GM06990 (cell line): ENCODE results near the gene TMEM229B.

Experiments used
- DNase-seq: peaks from one replicate; pipeline ENCODE4 v3.0.0-alpha.2; 2011; ENCODE audit not compliant: insufficient read length; ENCODE audit errors: extremely low read depth
- H3K27me3 ChIP-seq: replicated peaks from 2 replicates; pipeline ENCODE4 v1.6.0; 2011; ENCODE audit warnings: low read length; ENCODE audit not compliant: control insufficient read depth, insufficient read depth
- H3K36me3 ChIP-seq: 2 replicates; pipeline ENCODE4 v1.5.1; 2011; ENCODE audit warnings: low read length; ENCODE audit not compliant: control insufficient read depth, insufficient read depth
- H3K4me3 ChIP-seq: replicated peaks from 2 replicates; pipeline ENCODE4 v1.5.1; 2011; ENCODE audit warnings: low read depth, mild to moderate bottlenecking, control low read depth, low read length
- TF ChIP-seq, protein P1 (sequence below): IDR thresholded peaks from 2 replicates; pipeline ENCODE4 v1.5.1; 2011; ENCODE audit warnings: low read length, control low read depth, mild to moderate bottlenecking, inconsistent platforms; ENCODE audit not compliant: insufficient read depth, poor library complexity, severe bottlenecking

Gene TMEM229B

DNA sequence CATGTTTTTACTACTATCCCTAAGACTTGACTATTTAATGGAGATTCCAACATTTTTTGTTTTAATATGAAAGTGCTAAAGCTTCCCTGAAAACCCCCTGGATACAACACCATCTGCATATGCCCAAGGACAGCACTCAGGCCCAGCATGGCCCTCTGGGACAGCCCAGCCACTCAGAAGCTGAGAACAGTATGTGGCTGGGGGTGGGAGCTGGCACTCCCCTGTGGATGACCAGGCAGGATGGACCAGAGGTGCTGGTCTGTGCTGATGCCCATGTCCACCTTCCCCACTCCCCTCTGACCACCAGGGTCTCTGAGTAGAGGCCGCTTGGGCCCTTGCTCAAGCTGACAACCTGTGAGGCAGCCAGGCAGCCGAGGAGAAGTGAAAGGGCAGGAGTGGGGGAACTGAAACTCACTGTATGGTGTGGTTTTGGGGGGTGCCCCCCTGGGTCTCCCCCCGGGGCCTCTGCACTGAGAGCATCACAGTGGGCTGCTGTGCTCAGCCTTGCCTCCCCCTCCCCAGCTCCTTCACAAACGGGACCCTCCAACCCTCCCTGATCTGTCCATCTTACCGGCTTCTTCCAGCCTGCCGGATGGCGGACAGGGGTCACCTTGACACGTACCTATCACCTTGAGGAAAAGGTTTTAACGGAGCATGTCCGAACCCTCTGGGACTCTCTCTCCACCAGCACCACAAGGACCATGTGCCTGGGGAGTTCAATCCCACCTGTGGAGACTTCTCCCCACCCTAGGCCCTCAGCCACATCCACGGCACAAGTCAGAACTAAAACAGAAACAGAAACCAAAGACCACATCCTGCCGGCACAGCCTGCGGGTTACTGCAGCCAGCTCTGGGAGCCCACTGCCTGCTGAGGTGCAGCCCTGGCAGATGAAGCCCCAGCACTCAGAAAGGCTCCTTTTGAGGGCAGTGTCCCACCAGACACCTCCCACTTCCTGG, at the start of gene TMEM229B:
TSS of gene TMEM229B (minus strand) at position 785 of the 957 bp plus-strand sequence. CDS start 14,798 bp downstream, outside the sequence.
- H3K4me3 ChIP-seq = peak within 1 kb of the TSS; percentile 22
- TF ChIP-seq, protein P1, sequence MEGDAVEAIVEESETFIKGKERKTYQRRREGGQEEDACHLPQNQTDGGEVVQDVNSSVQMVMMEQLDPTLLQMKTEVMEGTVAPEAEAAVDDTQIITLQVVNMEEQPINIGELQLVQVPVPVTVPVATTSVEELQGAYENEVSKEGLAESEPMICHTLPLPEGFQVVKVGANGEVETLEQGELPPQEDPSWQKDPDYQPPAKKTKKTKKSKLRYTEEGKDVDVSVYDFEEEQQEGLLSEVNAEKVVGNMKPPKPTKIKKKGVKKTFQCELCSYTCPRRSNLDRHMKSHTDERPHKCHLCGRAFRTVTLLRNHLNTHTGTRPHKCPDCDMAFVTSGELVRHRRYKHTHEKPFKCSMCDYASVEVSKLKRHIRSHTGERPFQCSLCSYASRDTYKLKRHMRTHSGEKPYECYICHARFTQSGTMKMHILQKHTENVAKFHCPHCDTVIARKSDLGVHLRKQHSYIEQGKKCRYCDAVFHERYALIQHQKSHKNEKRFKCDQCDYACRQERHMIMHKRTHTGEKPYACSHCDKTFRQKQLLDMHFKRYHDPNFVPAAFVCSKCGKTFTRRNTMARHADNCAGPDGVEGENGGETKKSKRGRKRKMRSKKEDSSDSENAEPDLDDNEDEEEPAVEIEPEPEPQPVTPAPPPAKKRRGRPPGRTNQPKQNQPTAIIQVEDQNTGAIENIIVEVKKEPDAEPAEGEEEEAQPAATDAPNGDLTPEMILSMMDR = no peak
- no peaks in the 10 kb centered on the region for H3K36me3 ChIP-seq
- peak; percentile 90 for DNase-seq
- no peaks in the 10 kb centered on the region for H3K27me3 ChIP-seq

DNA sequence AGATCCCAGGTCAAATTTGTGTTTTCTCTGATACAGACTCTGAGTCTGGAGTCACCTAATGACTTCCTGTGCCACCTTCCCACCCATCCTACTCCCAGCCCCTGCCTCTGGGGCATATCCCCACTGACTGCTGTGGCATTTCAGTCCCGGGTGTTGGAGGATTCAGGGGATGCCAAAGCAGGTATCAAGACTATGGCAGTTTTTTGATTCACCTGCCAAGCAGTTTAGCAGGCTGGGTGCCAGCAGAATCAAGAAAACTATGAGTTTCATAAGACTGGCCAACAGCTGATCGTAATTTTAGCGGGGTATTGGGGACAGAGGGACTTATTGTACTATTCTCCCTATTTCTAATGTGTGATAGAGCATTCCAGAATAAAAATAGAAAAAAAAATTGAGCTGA, 49.2 kb upstream of the TMEM229B start:
- DNase-seq = no peak
- TF ChIP-seq, protein P1 = no peak
- no peak overlapping the region for H3K4me3 ChIP-seq

DNA sequence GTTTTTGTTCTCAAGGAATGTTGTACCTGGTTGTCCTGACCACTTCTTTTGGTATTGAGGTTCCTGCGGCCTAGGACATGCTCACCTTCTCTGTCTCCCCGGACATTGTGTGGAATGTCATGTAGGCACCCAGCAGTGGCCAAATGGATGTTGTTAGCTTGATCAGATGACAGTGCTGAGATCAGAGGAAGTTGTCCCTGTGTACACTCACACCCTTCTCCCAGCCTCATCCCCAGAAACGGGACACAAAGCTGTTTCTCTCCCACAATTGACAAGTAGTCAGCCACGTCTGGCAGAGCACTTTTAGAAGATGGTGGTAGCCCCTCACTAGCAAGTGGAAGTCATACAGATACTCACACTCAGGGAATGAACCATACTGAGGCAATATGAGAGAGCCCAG, 47.6 kb upstream of the TMEM229B start:
- no peak for DNase-seq
- no peaks in the 10 kb centered on the region; the same call in none of the 2 replicates for H3K27me3 ChIP-seq
- no peaks in the 10 kb centered on the region for H3K36me3 ChIP-seq
- TF ChIP-seq, protein P1 = no peak
- H3K4me3 ChIP-seq = no peak overlapping the region

More for the DNA sequence above, 49.2 kb upstream of the TMEM229B start:
- H3K27me3 ChIP-seq = no peaks in the 10 kb centered on the region; the same call in none of the 2 replicates
- no peaks in the 10 kb centered on the region for H3K36me3 ChIP-seq

DNA sequence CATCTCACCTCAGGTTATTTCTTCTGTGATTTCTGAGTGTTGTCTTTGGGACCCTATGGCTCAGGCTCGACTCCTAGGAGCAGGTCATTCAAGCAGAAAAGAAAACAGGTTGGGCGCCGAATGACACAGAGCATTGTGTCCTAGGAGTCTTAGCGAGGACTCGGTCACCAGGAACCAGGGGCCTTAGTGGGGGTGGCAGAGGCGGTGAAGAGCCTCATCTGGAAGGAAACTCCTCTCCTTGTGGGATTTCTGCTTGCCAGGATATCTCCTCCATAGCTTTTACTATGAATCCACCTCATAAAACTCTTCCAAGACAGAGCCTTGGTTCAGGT, 45.2 kb upstream of the TMEM229B start:
- peak overlapping the region; percentile 54 for H3K4me3 ChIP-seq
- no peaks in the 10 kb centered on the region for H3K36me3 ChIP-seq
- no peak for DNase-seq
- peaks cover 1% of the 10 kb centered on the region for H3K27me3 ChIP-seq
- TF ChIP-seq, protein P1 = no peak

DNA sequence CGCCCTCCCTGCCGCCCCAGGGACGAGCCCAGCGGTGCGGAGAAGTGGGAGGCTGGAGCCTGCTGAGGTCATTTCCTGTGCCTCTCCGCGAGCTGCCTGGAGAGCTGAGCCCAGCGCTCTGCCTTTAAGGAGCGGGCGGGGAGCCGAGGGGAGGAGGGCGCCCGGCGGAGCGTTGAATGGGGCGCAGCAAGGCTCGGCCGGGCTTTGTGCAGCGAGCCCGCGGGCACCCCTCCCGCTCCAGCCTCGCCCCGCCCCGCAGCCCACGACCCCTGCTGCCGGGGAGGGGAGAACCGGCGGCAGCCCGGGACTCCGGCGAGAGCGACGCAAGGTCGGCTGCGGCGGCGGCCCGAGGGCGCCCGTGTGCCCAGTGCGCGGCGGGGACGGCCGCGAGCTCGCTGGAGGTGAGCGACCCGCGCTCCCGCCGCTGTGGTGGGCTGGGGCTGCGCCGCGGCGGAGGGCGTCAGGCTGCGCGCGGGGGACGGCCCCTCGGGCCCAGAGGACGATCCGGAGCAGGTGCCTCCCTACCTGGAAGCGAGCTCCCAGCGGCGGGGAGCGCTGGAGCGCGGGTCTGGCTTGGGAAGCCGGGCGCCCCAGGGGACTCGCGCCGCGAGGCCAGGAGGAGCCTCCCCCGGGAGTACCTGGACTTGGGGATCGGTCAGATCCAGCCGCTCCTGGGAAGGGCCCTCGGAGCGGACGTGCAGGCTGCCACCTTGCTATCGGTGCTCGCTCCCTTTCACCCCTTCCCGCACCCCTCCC, 44.7 kb upstream of the TMEM229B start, which contains the start of gene PLEKHH1:
TSS of gene PLEKHH1 (plus strand) at position 293 of the 756 bp plus-strand sequence. CDS start 8,578 bp downstream, outside the sequence.
- Histone ChIP-seq H3K4me3 (peak within 1 kb of the TSS; percentile 54), H3K27me3 (peaks cover 1% of the 10 kb centered on the region), H3K36me3 (no peaks in the 10 kb centered on the region)
- peak; percentile 36 for DNase-seq
- TF ChIP-seq, protein P1 = no peak
